MG63 (cell line): ENCODE results near the gene BTF3. TPM values are rescaled to one million over a fixed set of nuclear protein-coding genes. Genes with fewer than 3 reads are reported as not detected.
"Not testable (repeated sequence)": the region's sequence is repeated elsewhere in the genome, so short reads cannot be mapped to it uniquely, and the experiment has no call there.

Experiments used
- DNase-seq: peaks from one replicate; pipeline ENCODE4 v3.0.0-alpha.2; 2020
- H3K27me3 ChIP-seq: fragments of 250-450 bp; sonication (Bioruptor Pico); 2 replicates; pipeline ENCODE4 v1.5.1; 2020; ENCODE audit warnings: mild to moderate bottlenecking, moderate library complexity
- H3K36me3 ChIP-seq: fragments of 250-450 bp; sonication (Bioruptor Pico); 2 replicates; pipeline ENCODE4 v1.5.1; 2020; ENCODE audit warnings: mild to moderate bottlenecking, moderate library complexity
- H3K4me3 ChIP-seq: fragments of 250-450 bp; sonication (Bioruptor Pico); 2 replicates; pipeline ENCODE4 v1.5.1; 2020; ENCODE audit warnings: mild to moderate bottlenecking, moderate library complexity
- H3K9me3 ChIP-seq: fragments of 250-450 bp; sonication (Bioruptor Pico); 2 replicates; pipeline ENCODE4 v1.5.1; 2020; ENCODE audit warnings: mild to moderate bottlenecking, moderate library complexity
- total RNA-seq: library from RNA; depleted of rRNA; stranded (reverse); fragments of >200 nt; shearing (Covaris generic); gene quantifications from 2 replicates; pipeline ENCODE4 v1.2.3, GENCODE V29; 2014; ENCODE audit warnings: low replicate concordance

The BTF3 gene
- total RNA-seq, 1 experiment from 2014 or later: 284 TPM

- H3K9me3 ChIP-seq: no peaks in the 10 kb centered on the region
- no peak overlapping the region for H3K4me3 ChIP-seq
- no peaks in the 10 kb centered on the region for H3K36me3 ChIP-seq
- no peak for DNase-seq
- 0 out of 2 replicates have a peak, but pooled peaks cover 4% of the 10 kb centered on the region for H3K27me3 ChIP-seq
Observed at GRCh38 chr5:73480500-73480899, 17.7 kb upstream of the BTF3 start.

- Histone ChIP-seq H3K9me3 (no peaks in the 10 kb centered on the region), H3K36me3 (no peaks in the 10 kb centered on the region), H3K27me3 (0 out of 2 replicates have a peak, but pooled peaks cover 4% of the 10 kb centered on the region), H3K4me3 (no peak overlapping the region)
- DNase-seq: peak; percentile 63
Observed at GRCh38 chr5:73482383-73483136, 15.7 kb upstream of the BTF3 start.

GRCh38 chr5:73483676-73484075, 14.6 kb upstream of the BTF3 start:
- H3K27me3 ChIP-seq: peaks cover 4% of the 10 kb centered on the region; the same call in 1 of the 2 replicates
- no peaks in the 10 kb centered on the region for H3K9me3 ChIP-seq
- H3K36me3 ChIP-seq: no peaks in the 10 kb centered on the region
- DNase-seq: no peak
- H3K4me3 ChIP-seq: no peak overlapping the region

DNA sequence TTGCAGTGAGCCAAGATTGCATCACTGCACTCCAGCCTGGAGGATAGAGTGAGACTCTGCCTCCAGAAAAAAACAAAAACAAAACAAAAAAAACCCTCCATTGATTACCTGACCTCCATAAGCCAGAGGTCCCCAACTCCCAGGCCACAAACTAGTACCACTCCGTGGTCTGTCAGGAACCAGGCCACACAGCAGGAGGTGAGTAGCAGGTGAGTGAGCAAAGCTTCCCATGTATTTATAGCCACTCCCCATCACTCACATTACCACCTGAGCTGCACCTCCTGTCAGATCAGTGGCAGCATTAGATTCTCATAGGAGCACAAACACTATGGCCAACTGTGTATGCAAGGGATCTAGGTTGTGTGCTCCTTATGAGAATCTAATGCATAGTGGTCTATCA, 13.7 kb upstream of the BTF3 start:
- H3K27me3 ChIP-seq: peaks cover 4% of the 10 kb centered on the region; the same call in 1 of the 2 replicates
- no peak overlapping the region for H3K4me3 ChIP-seq
- DNase-seq: no peak
- H3K36me3 ChIP-seq: no peaks in the 10 kb centered on the region
- H3K9me3 ChIP-seq: no peaks in the 10 kb centered on the region

DNA sequence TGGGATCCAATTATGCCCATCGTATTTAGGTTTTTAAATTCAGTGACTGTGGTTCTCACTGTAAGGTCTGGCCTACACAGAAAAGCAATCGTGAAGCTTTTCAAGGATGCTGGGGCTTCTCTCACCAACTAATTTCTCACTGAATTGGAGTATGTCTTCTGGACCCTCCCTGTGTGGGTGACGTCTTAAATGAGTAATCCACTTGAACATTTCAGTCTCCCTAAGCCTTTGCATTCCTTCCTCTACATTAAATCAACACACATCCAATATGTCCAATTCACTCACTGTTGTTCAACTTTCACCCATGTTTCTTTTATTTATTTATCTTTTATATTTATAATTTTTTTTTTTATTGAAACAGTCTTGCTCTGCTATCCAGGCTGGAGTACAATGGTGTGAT, 12.5 kb upstream of the BTF3 start:
- Histone ChIP-seq H3K9me3 (no peaks in the 10 kb centered on the region), H3K36me3 (no peaks in the 10 kb centered on the region), H3K4me3 (no peak overlapping the region), H3K27me3 (no peaks in the 10 kb centered on the region; the same call in 1 of the 2 replicates)
- DNase-seq: no peak

DNA sequence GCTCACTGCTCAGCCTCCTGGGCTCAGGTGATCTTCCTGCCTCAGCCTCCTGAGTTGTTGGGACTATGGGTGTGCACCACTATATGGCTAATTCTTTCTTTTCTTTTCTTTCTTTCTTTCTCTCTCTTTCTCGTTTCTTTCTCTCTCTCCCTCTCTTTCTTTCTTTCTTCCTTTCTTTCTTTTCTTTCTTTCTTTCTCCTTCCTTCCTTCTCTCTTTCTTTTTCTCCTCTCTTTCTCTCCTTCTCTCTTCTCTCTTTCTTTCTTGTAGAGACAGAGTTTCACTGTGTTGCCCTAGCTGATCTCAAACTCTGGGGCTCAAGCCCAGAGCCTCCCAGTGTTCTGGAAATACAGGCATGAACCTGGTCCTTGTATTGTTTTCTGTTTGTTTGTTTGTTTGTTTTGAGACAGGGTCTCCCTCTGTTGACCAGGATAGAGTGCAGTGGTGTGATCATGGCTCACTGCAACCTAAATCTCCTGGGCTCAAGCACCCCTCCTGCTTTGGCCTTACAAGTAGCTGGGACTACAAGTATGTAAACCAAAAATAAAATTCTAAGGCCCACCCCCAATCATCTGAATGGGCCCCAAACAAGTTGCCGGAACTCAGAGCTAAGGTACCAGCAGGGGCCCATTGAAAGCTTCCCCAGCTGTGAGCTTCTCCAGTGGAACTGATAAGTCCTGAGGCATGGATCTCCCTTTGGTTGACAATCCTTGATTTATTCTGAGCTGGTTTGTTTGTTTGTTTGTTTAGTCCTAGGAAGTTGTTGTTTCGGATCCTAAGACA, 11.9 kb upstream of the BTF3 start:
- no peak for DNase-seq
- no peaks in the 10 kb centered on the region for H3K36me3 ChIP-seq
- no peaks in the 10 kb centered on the region for H3K9me3 ChIP-seq
- H3K4me3 ChIP-seq: no peak overlapping the region
- H3K27me3 ChIP-seq: no peaks in the 10 kb centered on the region; the same call in 1 of the 2 replicates

- not testable (repeated sequence) for H3K4me3 ChIP-seq, H3K9me3 ChIP-seq, H3K27me3 ChIP-seq, H3K36me3 ChIP-seq, DNase-seq
Observed at GRCh38 chr5:73487257-73487656, 11.0 kb upstream of the BTF3 start.

DNA sequence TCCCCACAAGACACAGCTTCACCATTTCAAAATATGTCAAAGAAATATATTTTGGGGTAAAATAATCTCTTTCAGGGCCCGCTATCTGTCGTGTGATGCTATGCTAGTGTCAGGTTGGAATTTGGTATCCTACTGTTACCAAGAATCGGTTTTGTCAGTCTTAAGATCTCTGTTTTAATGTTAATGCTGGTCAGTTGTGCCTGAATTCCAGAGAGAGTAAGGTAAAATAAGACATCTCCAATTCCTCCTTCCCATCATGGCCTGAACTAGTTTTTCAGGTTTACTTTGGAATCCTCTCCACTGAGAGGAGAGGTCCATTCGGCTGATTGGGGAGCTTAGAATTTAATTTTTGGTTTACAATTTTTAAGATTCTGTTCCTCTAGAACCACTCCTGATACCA, 10.4 kb upstream of the BTF3 start:
- DNase-seq: no peak
- H3K9me3 ChIP-seq: no peaks in the 10 kb centered on the region
- H3K27me3 ChIP-seq: no peaks in the 10 kb centered on the region; the same call in 1 of the 2 replicates
- no peaks in the 10 kb centered on the region for H3K36me3 ChIP-seq
- no peak overlapping the region for H3K4me3 ChIP-seq

DNA sequence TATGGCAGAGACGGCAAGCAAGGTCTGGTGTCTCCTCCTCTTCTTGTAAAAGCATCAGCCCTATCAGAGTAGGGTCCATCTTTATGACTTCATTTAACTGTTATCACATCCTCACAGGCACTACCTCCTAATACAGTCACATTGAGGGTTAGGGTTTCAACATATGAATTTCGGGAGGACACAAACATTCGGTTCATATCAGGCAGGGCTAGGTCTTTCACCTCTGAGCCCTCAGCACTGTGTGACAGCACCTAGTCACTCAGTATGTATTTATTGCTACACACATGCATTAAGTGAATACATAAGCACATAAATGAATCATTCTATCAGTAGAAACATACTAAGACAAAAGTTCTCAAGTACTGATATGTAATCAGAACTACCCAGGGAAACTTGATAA, 9.4 kb upstream of the BTF3 start:
- Histone ChIP-seq H3K4me3 (no peak overlapping the region), H3K27me3 (no peaks in the 10 kb centered on the region; the same call in 1 of the 2 replicates), H3K36me3 (no peaks in the 10 kb centered on the region), H3K9me3 (no peaks in the 10 kb centered on the region)
- DNase-seq: no peak

GRCh38 chr5:73490088-73490487, 8.2 kb upstream of the BTF3 start:
- no peak for DNase-seq
- no peaks in the 10 kb centered on the region; the same call in 1 of the 2 replicates for H3K27me3 ChIP-seq
- no peaks in the 10 kb centered on the region for H3K36me3 ChIP-seq
- no peak overlapping the region for H3K4me3 ChIP-seq
- H3K9me3 ChIP-seq: no peaks in the 10 kb centered on the region

DNA sequence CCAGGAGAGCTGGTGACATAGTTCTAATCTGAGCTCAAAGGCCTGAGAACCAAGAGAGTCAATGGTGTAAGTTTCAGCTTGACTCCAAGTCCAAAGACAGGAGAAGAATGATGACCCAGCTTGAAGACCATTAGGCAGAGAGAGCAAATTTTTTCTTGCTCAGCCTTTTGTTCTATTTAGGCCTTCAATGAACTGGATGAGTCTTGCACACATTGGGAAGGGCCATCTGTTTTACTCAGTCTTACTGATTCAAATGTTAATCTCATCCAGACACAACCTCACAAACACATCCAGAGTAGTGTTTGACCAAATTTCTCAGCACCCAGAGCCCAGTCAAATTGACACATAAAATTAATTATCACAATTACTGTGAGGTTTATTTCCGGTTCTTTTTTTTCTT, 7.1 kb upstream of the BTF3 start:
- no peaks in the 10 kb centered on the region for H3K9me3 ChIP-seq
- no peak for DNase-seq
- H3K4me3 ChIP-seq: no peak overlapping the region
- no peaks in the 10 kb centered on the region; the same call in 1 of the 2 replicates for H3K27me3 ChIP-seq
- no peaks in the 10 kb centered on the region for H3K36me3 ChIP-seq

DNA sequence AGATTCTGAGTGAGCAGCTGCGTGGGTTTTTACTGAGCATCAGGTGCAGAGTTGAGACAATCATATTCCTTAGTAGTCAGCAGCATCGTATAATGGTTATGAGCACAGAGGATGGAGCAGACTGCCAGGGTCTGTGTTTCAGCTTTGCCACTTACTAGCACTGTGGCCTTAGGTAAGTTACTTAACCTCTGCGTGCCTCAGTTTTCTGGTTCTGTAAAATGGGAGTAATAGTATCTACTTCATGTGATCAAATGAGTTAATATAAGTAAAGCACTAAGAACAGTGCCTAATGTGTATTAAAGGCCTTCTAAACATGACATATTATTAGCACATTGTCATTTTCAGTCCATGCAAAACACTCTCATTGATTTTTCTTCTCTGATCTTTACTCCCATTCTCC, 4.8 kb upstream of the BTF3 start:
- Histone ChIP-seq H3K4me3 (no peak overlapping the region), H3K36me3 (peaks cover 1% of the 10 kb centered on the region; the same call in 1 of the 2 replicates), H3K27me3 (no peaks in the 10 kb centered on the region), H3K9me3 (no peaks in the 10 kb centered on the region)
- DNase-seq: no peak

GRCh38 chr5:73494721-73495120, 3.5 kb upstream of the BTF3 start:
- Histone ChIP-seq H3K9me3 (no peaks in the 10 kb centered on the region), H3K36me3 (peaks cover 12% of the 10 kb centered on the region), H3K4me3 (no peak overlapping the region), H3K27me3 (no peaks in the 10 kb centered on the region)
- DNase-seq: no peak

- no peak for DNase-seq
- no peak overlapping the region for H3K4me3 ChIP-seq
- no peaks in the 10 kb centered on the region for H3K9me3 ChIP-seq
- no peaks in the 10 kb centered on the region for H3K27me3 ChIP-seq
- peaks cover 24% of the 10 kb centered on the region for H3K36me3 ChIP-seq
Observed at GRCh38 chr5:73495772-73496335, 2.4 kb upstream of the BTF3 start.

DNA sequence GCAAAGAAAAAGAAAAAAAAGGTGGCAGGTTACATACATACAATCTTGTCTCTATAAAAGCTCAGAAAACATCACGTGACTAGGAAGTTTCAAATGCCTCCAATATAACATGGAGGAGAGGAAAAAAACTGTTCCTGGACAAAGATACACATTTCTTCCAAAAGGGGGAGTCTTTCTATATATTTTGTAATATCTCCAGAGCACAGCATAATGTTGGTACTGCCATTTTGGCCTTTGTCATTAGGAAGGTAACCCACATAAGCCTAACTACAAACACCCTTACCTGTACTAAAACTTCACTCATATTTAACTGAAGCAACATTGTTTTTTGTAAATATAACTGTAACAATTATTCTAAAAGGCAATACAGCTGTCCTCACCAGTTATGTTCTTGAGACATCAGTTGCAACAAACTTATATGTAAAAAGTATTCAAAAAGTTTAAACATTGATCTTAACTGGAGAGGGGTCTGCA, 1.2 kb upstream of the BTF3 start:
- H3K27me3 ChIP-seq: no peaks in the 10 kb centered on the region
- peak overlapping the region; percentile 96 for H3K4me3 ChIP-seq
- DNase-seq: no peak
- no peaks in the 10 kb centered on the region for H3K9me3 ChIP-seq
- peaks cover 34% of the 10 kb centered on the region for H3K36me3 ChIP-seq

- H3K4me3 ChIP-seq: peak overlapping the region; percentile 96
- peaks cover 39% of the 10 kb centered on the region for H3K36me3 ChIP-seq
- H3K9me3 ChIP-seq: no peaks in the 10 kb centered on the region
- DNase-seq: no peak
- H3K27me3 ChIP-seq: no peaks in the 10 kb centered on the region
Observed at GRCh38 chr5:73497497-73498056, 665 bp upstream of the BTF3 start.

GRCh38 chr5:73499187-73499586, 945 bp downstream of the BTF3 start:
- no peaks in the 10 kb centered on the region for H3K9me3 ChIP-seq
- DNase-seq: no peak
- H3K4me3 ChIP-seq: peak overlapping the region; percentile 96
- peaks cover 54% of the 10 kb centered on the region for H3K36me3 ChIP-seq
- H3K27me3 ChIP-seq: no peaks in the 10 kb centered on the region
